ENCODE measurements around the gene POLR1G.

POLR1G gene

DNA sequence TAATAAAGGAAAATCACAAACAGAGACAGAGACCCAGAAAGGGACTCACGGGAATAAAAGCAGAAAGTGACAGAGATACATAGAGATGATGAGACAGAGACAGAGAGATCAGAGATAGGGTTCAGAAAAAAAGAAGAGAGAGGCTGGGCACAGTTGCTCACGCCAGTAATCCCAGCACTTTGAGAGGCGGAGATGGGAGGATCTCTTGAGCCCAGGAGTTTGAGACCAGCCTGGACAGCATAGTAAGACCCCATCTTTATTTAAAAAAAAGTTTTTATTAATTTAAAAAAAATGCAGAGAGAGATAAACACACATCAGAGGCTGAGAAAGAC is 41.9 kb downstream of the POLR1G start:
- no peak for DNase-seq

DNA sequence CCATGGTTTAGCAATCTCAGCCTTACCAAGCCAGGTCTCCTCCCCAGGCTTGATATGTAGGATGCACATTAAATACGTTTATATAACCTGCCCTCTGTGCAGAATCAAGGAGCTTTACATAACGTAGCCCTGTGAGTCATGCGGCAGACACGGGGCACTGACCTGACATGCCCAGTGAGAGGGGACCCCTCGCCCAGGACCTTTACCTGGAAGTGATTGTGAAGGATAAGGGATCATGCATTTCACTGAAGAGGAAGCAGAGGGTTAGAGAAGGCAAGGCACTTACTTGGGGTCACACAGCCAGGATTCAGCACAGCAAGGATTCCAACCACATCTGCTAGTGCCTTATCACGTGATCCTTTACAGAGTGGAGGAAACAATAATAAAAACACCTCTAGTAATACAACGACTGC is 42.4 kb downstream of the POLR1G start:
- no peak for DNase-seq

DNA sequence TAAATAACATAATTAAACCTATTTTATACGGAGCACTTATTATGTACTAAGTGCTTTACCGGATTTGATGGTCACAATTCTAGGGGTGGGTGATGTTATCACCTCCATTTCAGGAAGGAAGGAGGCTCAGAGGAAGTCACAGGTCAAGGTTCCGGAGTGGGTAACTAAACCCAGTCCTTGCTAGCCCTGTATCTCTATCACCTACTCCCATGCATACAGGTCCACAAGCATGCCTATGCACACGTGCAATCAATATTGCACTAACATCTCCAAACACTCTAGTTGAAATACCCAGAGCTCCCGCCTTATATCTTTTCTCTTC is 43.5 kb downstream of the POLR1G start:
- DNase-seq, result no peak

GRCh38 chr19:45451131-45451849 is 44.8 kb downstream of the POLR1G start:
- peak in 1 of 2 experiments; percentile 35 for DNase-seq

DNA sequence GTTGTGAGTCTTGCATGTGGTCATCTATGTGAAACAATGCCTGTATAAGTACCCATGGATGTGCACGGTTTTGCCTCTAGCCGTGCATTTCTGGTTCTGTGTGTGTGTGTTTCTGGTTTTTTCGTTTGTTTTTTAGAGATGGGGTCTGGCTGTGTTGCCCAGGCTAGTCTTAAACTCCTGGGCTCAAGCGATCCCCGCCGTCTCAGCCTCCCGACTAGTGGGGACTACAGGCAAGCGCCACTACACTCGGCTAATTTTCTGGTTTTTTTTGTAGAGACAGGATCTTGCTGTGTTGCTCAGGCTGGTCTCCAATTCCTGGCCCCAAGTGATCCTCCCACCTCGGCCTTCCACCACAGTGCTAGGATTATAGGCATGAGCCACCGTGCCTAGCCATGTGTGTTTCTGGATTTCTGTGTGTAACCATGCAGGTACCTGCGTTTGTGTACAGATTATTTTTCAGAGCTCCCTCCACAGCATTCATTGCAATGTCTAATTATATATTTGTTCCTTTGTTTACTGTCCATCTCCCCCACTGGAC is 45.5 kb downstream of the POLR1G start:
- no peak for DNase-seq

DNA sequence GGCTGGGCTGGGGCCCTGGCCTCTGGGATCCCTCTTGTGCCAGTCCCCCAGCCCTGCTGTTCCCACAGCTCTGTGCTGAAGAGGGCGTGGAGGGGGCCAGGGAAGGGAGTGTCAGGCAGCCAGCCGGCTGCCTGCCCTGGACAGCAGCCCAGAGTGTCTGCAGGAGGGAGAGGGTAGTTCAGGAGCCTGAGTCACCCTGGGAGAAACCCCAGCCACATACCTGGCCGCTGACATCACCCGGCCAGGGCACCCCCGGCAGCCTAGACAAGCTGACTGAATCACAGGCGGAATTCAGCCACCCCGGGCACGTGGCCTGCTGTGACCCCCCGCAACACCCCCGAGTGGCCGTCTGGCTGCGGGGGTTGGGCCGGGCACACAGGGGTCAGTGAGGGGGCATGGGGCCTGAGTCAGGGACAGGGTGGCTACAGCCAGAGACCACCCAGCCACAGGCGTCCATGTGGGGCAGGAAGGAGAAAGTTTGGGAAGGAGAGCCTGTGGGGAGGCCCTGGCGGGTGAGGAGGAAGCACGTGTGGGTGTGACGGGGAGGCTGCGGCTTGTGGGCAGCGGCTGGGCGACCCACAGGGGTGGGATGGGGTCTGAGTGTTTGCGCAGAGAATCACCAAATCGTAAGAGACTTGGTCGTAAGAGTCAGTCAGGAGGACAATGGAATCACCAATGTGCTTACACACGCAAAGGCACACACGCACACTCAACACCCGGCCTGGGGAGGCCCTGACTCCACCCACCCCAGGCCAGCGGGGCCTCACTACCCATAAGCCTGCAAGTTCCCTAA is 49.5 kb downstream of the POLR1G start:
- peak; percentile 41 to 55 for DNase-seq

GRCh38 chr19:45456500-45456815 is 50.0 kb downstream of the POLR1G start:
- no peak for DNase-seq

DNA sequence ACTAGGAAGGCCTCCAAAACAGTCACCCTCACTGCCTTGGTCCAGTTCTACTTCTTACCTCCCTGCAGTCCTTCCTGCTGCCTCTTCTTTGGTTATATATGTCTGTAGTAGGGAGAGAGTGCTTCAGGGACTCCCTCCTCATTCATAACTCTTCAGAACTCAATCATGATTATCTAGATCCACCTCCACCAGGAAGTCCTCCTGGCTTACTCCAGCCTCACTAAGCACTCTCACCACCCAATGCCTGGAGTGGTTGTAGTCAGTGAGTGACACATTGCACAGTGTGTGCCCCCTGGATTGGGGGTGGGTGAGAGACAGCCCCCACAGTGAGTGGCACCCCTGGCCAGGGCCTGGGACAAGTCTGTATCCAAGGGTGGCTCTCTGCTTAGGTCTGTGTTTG is 51.3 kb downstream of the POLR1G start:
- DNase-seq, result no peak

Measured in stimulated activated CD4-positive, alpha-beta T cell treated with anti-CD3 and anti-CD28 coated beads, Interleukin-4, amount 100 ng/mL, for 4 hours (primary cell).